GM19395 (cell line): Measurements from ENCODE around the gene OTOP2.
"Not testable (repeated sequence)": the region's sequence is repeated elsewhere in the genome, so short reads cannot be mapped to it uniquely, and the experiment has no call there.

Source experiments
- ATAC-seq: cut with Tn5 transposase; IDR thresholded peaks from one replicate; pipeline ENCODE4 v1.9.1; 2021; ENCODE audit warnings: mild to moderate bottlenecking, moderate library complexity; ENCODE audit not compliant: unreplicated experiment

OTOP2 gene

GRCh38 chr17:74971069-74971841 lies 47.2 kb downstream of the OTOP2 start:
- no peak for ATAC-seq

DNA sequence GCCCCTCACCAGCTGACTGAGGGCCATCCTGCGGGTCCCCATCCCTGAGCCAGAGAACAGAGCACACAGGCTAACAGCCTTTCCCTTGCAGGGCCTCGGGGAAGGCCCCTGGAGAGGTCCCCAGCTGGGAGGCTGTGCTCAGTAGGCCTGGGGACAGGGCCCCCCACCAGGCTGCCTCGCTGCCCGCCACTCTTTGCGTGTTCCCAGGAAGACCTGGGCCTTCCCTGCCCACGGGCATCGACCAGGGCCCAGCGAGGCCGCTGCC lies 47.7 kb downstream of the OTOP2 start:
- no peak for ATAC-seq

DNA sequence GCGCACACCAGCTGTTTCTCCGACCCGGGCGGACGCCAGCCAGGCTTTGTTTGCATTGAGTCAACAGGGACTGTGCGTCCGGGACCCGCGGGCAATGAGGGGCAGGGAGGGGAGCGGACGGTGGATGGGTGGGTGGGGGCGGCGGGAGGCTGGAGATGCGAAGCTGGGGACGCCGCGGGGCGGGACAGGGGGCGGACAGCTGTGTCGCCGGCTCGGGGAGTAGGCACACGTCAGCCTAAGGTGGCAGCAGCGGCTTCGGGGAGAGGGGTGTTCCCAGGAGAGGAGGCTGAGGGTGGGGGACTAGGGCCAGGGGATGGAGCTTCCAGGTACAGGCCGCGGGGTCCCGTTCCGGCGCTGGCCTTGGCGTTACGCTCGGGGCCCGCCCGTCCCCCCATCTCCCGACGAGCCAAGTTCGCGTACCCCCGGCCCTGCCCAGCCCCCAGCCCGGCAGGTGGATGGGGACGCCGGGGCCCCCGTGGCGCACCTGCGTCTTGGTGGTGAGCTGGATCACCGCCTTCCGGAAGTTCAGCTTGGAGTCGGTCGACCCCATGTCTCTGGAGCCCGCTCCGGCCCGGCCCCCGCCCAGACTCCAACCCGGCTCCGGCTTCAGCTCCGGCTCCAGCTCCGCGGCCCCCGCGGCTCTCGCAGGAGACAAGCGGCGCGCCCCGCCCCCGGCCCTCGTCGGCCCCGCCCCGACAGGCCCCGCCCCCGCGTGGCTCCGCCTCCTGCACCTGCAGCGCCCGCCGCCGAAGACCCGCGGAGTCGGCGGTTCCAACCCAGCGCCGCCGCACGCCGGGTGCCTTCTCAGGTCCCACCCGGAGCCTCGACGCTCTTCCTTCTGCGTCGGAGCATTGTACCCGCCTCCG lies 48.3 kb downstream of the OTOP2 start, which contains the start of gene HID1:
HID1 (minus strand) TSS at position 653 of the 866 bp plus-strand sequence; CDS start at position 550, 103 bp downstream.
- ATAC-seq: no peak

DNA sequence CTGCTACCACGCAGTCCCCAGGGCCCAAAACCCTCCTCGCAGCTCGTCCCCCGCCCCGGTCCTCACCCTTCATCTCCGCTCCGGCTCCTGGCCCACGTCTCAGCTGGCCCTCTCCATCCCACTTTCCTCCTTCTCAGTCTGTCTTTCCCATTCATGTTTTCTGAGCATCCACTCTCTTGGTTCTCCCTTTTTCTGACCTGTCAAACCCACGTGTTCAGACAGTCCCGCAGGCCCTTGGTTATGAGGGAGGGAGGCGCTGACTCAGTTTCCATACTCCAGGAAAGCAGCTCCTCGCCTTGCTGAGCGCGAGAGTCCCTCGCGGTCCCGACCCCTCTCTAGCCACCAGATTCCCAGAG lies 48.9 kb downstream of the OTOP2 start:
- no peak for ATAC-seq

- no peak for ATAC-seq
Measured at GRCh38 chr17:74975943-74976342, 51.9 kb downstream of the OTOP2 start.

DNA sequence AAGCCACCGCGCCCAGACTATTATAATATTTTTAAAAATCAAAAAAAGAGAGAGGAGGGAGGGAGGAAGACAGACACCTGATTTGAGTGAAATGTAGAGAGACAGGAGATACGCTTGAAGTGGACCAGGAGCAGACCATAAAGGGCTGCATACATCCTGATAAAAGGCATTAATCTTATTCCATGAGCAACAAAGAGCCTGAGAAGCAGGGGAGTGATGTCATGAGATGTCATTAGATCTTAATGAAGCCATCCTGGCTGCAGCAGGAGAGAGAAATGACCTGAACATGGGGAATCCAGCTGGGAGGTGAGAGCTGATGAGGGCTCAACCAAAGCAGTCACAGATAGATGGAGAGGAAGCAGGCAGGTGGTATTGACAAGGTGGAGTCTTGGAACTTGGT lies 53.7 kb downstream of the OTOP2 start:
- ATAC-seq: no peak

GRCh38 chr17:74978240-74978639 lies 54.2 kb downstream of the OTOP2 start:
- no peak for ATAC-seq

DNA sequence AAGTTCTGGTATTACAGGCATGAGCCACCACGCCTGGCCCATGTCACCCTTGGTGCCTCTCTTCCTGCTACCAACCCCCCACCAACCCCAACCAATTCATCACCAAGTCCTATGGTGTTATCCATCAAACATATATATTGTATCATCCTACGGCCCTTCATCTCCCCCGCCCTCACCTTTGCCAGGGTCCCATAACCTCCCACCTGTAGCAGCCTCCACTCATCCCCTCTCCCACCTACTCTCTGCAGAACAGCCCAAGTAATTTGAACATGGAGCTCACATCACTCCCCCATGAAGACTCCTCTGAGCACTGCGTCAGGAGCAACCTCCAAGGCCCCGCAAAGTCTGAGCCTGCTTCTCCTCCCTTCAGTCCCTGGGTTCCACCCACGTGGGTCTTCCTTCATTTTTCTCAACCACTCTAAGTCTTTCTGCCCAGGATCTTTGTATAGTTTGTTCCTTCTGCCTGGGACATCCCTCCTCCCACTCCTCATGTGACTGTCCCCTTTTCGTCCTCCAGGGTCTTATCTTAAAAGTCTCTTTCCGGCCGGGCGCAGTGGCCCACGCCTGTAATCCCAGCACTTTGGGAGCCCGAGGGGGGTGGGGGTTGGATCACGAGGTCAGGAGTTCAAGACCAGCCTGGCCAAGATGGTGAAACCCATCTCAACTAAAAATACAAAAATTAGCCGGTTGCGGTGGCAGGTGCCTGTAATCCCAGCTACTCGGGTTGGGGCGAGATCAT lies 55.5 kb downstream of the OTOP2 start:
- ATAC-seq: no peak

DNA sequence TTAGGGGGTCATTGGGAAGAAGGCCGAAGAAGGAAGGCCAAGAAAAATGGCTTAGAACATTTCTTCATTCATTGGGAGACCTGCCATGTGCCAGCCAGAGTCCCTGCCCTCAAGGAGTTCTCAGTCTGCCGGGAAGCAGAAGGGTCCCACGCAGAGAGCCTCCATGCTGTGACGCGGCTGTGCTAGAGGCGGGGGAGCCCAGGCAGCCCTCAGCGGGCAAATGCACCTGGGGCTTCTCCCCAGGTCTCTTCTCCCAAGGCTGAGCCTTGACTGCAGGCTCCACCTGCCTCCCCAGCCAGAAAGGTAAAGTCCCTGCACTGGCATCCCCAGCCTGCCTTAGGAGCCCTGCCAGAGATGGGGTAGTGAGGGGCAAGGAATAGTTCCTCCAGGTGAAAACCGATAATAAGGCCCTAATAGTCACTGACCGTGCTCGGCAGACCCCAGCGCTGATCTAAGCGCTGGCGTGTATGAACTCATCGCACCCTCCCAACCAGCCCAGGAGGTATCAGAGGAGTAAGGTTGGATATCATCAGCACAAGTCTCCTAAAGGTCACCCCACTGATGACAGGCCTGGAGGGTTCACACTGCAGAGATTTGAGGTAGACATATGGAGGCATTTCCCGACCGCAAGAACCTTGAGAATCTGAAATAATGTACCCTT lies 57.4 kb downstream of the OTOP2 start:
- no peak for ATAC-seq

DNA sequence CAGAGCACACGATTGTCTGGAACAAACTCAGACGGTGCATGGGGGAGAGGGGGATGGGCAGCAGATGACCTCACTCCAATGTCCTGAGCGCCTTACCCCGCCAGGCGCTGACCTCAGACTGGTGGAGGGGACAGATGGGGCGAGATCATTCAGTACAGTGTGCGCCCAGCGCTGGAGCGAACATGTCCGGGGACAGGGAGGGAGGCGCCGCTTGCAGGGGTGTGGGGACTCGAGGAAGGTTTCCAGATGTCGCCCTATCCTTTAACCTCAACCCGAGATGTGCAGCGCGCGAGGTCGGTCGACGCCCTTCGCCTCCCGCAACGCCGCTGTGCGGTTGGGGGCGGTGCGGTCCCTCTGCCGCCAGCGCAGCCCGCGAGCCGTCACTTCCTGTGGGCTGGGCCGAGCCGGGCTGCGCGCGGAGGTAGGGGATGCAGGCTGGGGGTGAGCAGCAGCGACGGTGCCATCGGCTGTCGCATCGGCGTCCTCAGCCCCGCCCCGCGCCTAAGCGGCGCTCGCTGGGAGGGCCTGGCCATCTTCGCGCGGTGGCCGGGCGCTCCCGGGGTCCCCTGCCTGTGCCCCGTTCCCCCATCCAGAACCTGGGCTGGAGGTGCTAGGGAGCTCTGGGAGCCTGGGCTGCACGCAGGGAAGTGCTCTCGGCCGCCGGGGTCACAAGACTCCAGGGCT lies 58.0 kb downstream of the OTOP2 start:
- no peak for ATAC-seq

- not testable (repeated sequence) for ATAC-seq
Measured at GRCh38 chr17:74982663-74983313, 58.7 kb downstream of the OTOP2 start.
